HCT116 (cell line): ENCODE data around the gene PIEZO2. TPM values are rescaled to one million over a fixed set of nuclear protein-coding genes. Genes with fewer than 3 reads are reported as not detected.

Experiments
- ATAC-seq: fragments of 200-7000 bp; cut with Tn5 transposase; 2 replicates; pipeline ENCODE4 v1.9.1; 2020; ENCODE audit warnings: mild to moderate bottlenecking, moderate library complexity
- BruUV-seq: library from RNA; stranded (reverse); fragments of 400-500 nt; replicated peaks from 2 replicates; lab custom pipeline; 2021; lab: Mats Ljungman, UMichigan
- CTCF ChIA-PET: fragments of 300-600 bp; sonication (Branson Sonifier 250); formaldehyde crosslinking; loops from one replicate; lab custom pipeline; 2021; ENCODE audit warnings: antibody characterized with exemption; lab: Charles Lee
- POLR2A ChIA-PET: fragments of 300-600, 350-600 bp; sonication (Branson Sonifier 250); formaldehyde crosslinking; loops from one replicate; lab custom pipeline; 2021; ENCODE audit warnings: antibody characterized with exemption; lab: Charles Lee
- RAD21 ChIA-PET, 2 experiments: fragments of 300-600 bp; sonication (Branson Sonifier 250); formaldehyde crosslinking; loops; one replicate each; lab custom pipeline; 2023; ENCODE audit warnings: low total read pairs in 2 of 2; ENCODE audit not compliant: uncharacterized antibody in 2 of 2, unreplicated experiment in 2 of 2, low non-redundant PET in 1 of 2; lab: Charles Lee
- DNase-seq: peaks from one replicate; pipeline ENCODE4 v3.0.0-alpha.2; 2010; ENCODE audit warnings: low read depth, low spot score
- H2AFZ ChIP-seq: fragments of 200-600 bp; shearing (Covaris generic), sonication (generic); 2 replicates; pipeline ENCODE4 v1.6.1; 2017; ENCODE audit warnings: low read depth, mixed run types, mixed read lengths, antibody characterized with exemption, low read length; ENCODE audit not compliant: poor library complexity, severe bottlenecking
- H3K27ac ChIP-seq: 2 replicates; pipeline ENCODE4 v1.5.1; 2012; ENCODE audit warnings: low read depth, low read length
- H3K27me3 ChIP-seq: fragments of 200-600 bp; sonication (generic); 2 replicates; pipeline ENCODE4 v1.6.1; 2016; ENCODE audit warnings: mixed run types, low read length, mixed read lengths; ENCODE audit not compliant: insufficient read depth
- H3K36me3 ChIP-seq, 2 experiments: fragments of 200-500 bp in 1 of 2; fragments of 200-600 bp in 1 of 2; sonication (Bioruptor generic) in 1 of 2; sonication (generic) in 1 of 2; 2 replicates each; pipeline versions ENCODE4 v1.5.1 to v1.6.1; 2014 to 2016; ENCODE audit warnings: low read length in 2 of 2, inconsistent platforms in 1 of 2, mixed read lengths in 1 of 2, mixed run types in 1 of 2; ENCODE audit not compliant: insufficient read depth in 2 of 2, control insufficient read depth in 1 of 2
- H3K4me1 ChIP-seq, 2 experiments: fragments of 200-600 bp in 1 of 2; sonication (generic) in 1 of 2; 2 replicates each; pipeline versions ENCODE4 v1.5.1 to v1.6.1; 2012 to 2017; ENCODE audit warnings: low read length in 2 of 2, inconsistent platforms in 1 of 2, mild to moderate bottlenecking in 1 of 2, mixed read lengths in 1 of 2, mixed run types in 1 of 2, moderate library complexity in 1 of 2; ENCODE audit not compliant: insufficient read depth in 2 of 2, control insufficient read depth in 1 of 2
- H3K4me2 ChIP-seq: fragments of 200-600 bp; sonication (generic); 2 replicates; pipeline ENCODE4 v1.6.1; 2017; ENCODE audit warnings: mixed run types, low read length, mixed read lengths
- H3K4me3 ChIP-seq, 2 experiments: fragments of 200-600 bp in 1 of 2; sonication (generic) in 1 of 2; replicated peaks in 1 of 2; 2 replicates each; pipeline ENCODE4 v1.5.1; 2011 to 2016; ENCODE audit warnings: low read length in 2 of 2, control low read depth in 1 of 2, low read depth in 1 of 2, mild to moderate bottlenecking in 1 of 2, mixed read lengths in 1 of 2, mixed run types in 1 of 2
- H3K79me2 ChIP-seq: fragments of 200-600 bp; sonication (generic); 2 replicates; pipeline ENCODE4 v1.6.1; 2017; ENCODE audit warnings: mild to moderate bottlenecking, mixed run types, low read length, moderate library complexity, mixed read lengths; ENCODE audit not compliant: insufficient read depth
- H3K9ac ChIP-seq: fragments of 200-600 bp; sonication (generic); 2 replicates; pipeline ENCODE4 v1.6.1; 2016; ENCODE audit warnings: low read length, mixed read lengths
- H3K9me2 ChIP-seq: fragments of 200-600 bp; sonication (generic), shearing (Covaris generic); 2 replicates; pipeline ENCODE4 v1.6.1; 2017; ENCODE audit warnings: mixed run types, mild to moderate bottlenecking, moderate library complexity; ENCODE audit not compliant: insufficient read depth
- H3K9me3 ChIP-seq, 2 experiments: fragments of 200-500 bp in 1 of 2; fragments of 200-600 bp in 1 of 2; sonication (Bioruptor generic) in 1 of 2; sonication (generic) in 1 of 2; 2 replicates each; pipeline ENCODE4 v1.6.1; 2014 to 2017; ENCODE audit warnings: low read length in 2 of 2, mixed read lengths in 2 of 2, inconsistent platforms in 1 of 2, low read depth in 1 of 2, mild to moderate bottlenecking in 1 of 2, mixed run types in 1 of 2, moderate library complexity in 1 of 2; ENCODE audit not compliant: control insufficient read depth in 1 of 2, insufficient read depth in 1 of 2
- H4K20me1 ChIP-seq: fragments of 200-600 bp; sonication (generic), shearing (Covaris generic); 2 replicates; pipeline ENCODE4 v1.6.1; 2017; ENCODE audit warnings: mixed run types, mild to moderate bottlenecking, moderate library complexity; ENCODE audit not compliant: insufficient read depth
- CBX3 ChIP-seq: IDR thresholded peaks from 2 replicates; pipeline ENCODE4 v1.6.1; 2012; ENCODE audit warnings: low read depth
- CEBPB ChIP-seq: IDR thresholded peaks from 2 replicates; pipeline ENCODE4 v1.6.1; 2012; ENCODE audit warnings: low read depth
- EGR1 ChIP-seq: IDR thresholded peaks from 2 replicates; pipeline ENCODE4 v1.6.1; 2012; ENCODE audit warnings: low read depth
- ELF1 ChIP-seq: IDR thresholded peaks from 2 replicates; pipeline ENCODE4 v1.6.1; 2012; ENCODE audit warnings: low read depth, borderline replicate concordance
- EZH2 ChIP-seq: fragments of 200-600 bp; sonication (generic); IDR thresholded peaks from 2 replicates; pipeline ENCODE4 v1.6.1; 2017; ENCODE audit warnings: antibody characterized with exemption, mixed run types
- EZH2phosphoT487 ChIP-seq: fragments of 200-600 bp; IDR thresholded peaks from 2 replicates; pipeline ENCODE4 v1.6.1; 2018; ENCODE audit warnings: antibody characterized with exemption, borderline replicate concordance
- FOSL1 ChIP-seq: IDR thresholded peaks from 2 replicates; pipeline ENCODE4 v1.6.1; 2012; ENCODE audit warnings: low read depth
- JUND ChIP-seq: IDR thresholded peaks from 2 replicates; pipeline ENCODE4 v1.6.1; 2012
- POLR2AphosphoS5 ChIP-seq: IDR thresholded peaks from 2 replicates; pipeline ENCODE4 v1.6.1; 2011; ENCODE audit warnings: mild to moderate bottlenecking, low read depth, low read length, moderate library complexity
- RAD21 ChIP-seq: IDR thresholded peaks from 2 replicates; pipeline ENCODE4 v1.6.1; 2012; ENCODE audit warnings: low read depth, mild to moderate bottlenecking
- SIN3A ChIP-seq: IDR thresholded peaks from 2 replicates; pipeline ENCODE4 v1.6.1; 2012; ENCODE audit warnings: low read depth
- SP1 ChIP-seq: IDR thresholded peaks from 2 replicates; pipeline ENCODE4 v1.6.1; 2012; ENCODE audit warnings: low read depth
- SRF ChIP-seq: IDR thresholded peaks from 2 replicates; pipeline ENCODE4 v1.6.1; 2012; ENCODE audit warnings: low read depth
- TCF7L2 ChIP-seq: IDR thresholded peaks from 2 replicates; pipeline ENCODE4 v1.7.0; 2011; ENCODE audit warnings: borderline replicate concordance, inconsistent platforms; ENCODE audit not compliant: insufficient read depth, insufficient read length; ENCODE audit errors: extremely low read depth
- ZFX ChIP-seq: fragments of 450-650 bp; IDR thresholded peaks from 2 replicates; pipeline ENCODE4 v1.6.1; 2017
- ZNF274 ChIP-seq: fragments of 200-500 bp; sonication (Bioruptor generic); IDR thresholded peaks from 2 replicates; pipeline ENCODE4 v1.6.1; 2014; ENCODE audit warnings: mild to moderate bottlenecking, low read depth, low read length, inconsistent platforms
- intact Hi-C: fragments of 100-400 bp; cut with micrococcal nuclease; formaldehyde crosslinking; loops from 2 replicates; pipeline ENCODE4 v1.10.0; 2022
- total RNA-seq: library from RNA; stranded (reverse); gene quantifications from one replicate; pipeline ENCODE4 v1.2.1, GENCODE V29; 2021; ENCODE audit not compliant: unreplicated experiment
- TF ChIP-seq, protein P1 (sequence below): IDR thresholded peaks from 2 replicates; pipeline ENCODE4 v1.6.1; 2012
- TF ChIP-seq, protein P2 (sequence below): IDR thresholded peaks from 2 replicates; pipeline ENCODE4 v1.6.1; 2012; ENCODE audit warnings: low read depth
- TF ChIP-seq, protein P3 (sequence below), 3 experiments: fragments of 200-600 bp in 1 of 3; sonication (generic) in 1 of 3; IDR thresholded peaks in 2 of 3; conservative IDR thresholded peaks in 1 of 3; 2 replicates each; pipeline ENCODE4 v1.5.1; 2012 to 2017; ENCODE audit warnings: low read depth in 2 of 3, low read length in 2 of 3, antibody characterized with exemption in 1 of 3, borderline replicate concordance in 1 of 3, control low read depth in 1 of 3, mild to moderate bottlenecking in 1 of 3, mixed read lengths in 1 of 3, mixed run types in 1 of 3, moderate library complexity in 1 of 3; ENCODE audit not compliant: insufficient read depth in 1 of 3
- TF ChIP-seq, protein P4 (sequence below): IDR thresholded peaks from 2 replicates; pipeline ENCODE4 v1.6.1; 2011; ENCODE audit warnings: mild to moderate bottlenecking, low read length, moderate library complexity; ENCODE audit not compliant: insufficient replicate concordance; ENCODE audit errors: extremely low read depth

Gene PIEZO2
- total RNA-seq, 1 experiment from 2014 or later = 0.34 TPM

DNA sequence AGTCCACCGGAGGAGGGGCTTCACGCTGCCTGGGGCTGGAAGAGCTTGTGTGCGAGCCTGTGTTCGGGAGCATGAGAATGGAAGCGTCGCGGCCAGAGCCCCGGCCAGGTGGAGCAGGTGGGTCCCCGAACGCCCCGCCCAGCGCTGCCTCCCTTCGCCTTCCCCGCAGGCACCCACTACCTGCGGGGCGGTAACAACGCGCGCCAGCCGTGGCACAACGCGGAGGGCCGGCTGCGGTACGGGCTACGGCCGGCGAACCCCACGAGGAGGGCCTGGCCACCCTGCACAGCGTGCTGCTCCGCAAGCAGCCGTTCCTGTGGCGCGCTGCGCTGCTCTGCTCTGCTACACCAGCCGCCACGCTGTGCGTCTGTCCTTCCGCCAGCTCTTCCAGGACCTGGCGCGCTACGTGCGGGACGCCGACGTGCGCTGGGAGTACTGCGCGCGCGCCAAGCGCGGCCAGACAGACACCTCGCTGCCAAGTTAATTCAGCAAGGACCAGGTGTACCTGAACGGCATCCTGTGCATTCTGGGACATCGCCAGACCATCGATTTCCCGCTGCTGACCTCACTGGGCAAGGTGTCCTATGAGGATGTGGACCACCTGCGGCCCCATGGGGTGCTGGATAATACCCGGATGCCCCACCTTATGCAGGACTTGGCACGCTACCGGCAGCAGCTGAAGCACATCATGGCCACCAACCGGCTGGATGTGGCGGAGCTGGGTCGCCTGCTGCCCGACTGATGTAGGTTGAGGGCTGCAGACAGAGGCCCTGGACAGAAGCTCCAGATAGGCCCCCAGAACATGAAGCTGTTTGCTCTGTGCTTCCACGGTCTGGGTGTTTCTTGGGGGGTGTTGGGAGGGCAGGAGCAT, 422.9 kb downstream of the PIEZO2 start:
- H3K36me3 ChIP-seq = no peaks in the 10 kb centered on the region
- ATAC-seq (no peak), DNase-seq (no peak)
- no peaks in the 10 kb centered on the region for H3K79me2 ChIP-seq
- TF ChIP-seq ZFX = no peak
- TF ChIP-seq JUND = no peak
- no peak for TF ChIP-seq SIN3A
- TF ChIP-seq ZNF274 = no peak
- TF ChIP-seq CBX3 = no peak
- no peak for TF ChIP-seq SRF
- no peak for TF ChIP-seq EGR1
- TF ChIP-seq SP1 = no peak
- no peak for TF ChIP-seq EZH2phosphoT487
- TF ChIP-seq FOSL1 = no peak
- TF ChIP-seq EZH2 = no peak
- no peak for TF ChIP-seq CEBPB
- TF ChIP-seq, protein P1, sequence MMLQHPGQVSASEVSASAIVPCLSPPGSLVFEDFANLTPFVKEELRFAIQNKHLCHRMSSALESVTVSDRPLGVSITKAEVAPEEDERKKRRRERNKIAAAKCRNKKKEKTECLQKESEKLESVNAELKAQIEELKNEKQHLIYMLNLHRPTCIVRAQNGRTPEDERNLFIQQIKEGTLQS = no peak
- TF ChIP-seq POLR2AphosphoS5 = no peak
- TF ChIP-seq, protein P2, sequence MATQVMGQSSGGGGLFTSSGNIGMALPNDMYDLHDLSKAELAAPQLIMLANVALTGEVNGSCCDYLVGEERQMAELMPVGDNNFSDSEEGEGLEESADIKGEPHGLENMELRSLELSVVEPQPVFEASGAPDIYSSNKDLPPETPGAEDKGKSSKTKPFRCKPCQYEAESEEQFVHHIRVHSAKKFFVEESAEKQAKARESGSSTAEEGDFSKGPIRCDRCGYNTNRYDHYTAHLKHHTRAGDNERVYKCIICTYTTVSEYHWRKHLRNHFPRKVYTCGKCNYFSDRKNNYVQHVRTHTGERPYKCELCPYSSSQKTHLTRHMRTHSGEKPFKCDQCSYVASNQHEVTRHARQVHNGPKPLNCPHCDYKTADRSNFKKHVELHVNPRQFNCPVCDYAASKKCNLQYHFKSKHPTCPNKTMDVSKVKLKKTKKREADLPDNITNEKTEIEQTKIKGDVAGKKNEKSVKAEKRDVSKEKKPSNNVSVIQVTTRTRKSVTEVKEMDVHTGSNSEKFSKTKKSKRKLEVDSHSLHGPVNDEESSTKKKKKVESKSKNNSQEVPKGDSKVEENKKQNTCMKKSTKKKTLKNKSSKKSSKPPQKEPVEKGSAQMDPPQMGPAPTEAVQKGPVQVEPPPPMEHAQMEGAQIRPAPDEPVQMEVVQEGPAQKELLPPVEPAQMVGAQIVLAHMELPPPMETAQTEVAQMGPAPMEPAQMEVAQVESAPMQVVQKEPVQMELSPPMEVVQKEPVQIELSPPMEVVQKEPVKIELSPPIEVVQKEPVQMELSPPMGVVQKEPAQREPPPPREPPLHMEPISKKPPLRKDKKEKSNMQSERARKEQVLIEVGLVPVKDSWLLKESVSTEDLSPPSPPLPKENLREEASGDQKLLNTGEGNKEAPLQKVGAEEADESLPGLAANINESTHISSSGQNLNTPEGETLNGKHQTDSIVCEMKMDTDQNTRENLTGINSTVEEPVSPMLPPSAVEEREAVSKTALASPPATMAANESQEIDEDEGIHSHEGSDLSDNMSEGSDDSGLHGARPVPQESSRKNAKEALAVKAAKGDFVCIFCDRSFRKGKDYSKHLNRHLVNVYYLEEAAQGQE = no peak
- no peak for TF ChIP-seq RAD21
- no peak for TF ChIP-seq TCF7L2
- TF ChIP-seq ELF1 = no peak
- TF ChIP-seq, protein P3, sequence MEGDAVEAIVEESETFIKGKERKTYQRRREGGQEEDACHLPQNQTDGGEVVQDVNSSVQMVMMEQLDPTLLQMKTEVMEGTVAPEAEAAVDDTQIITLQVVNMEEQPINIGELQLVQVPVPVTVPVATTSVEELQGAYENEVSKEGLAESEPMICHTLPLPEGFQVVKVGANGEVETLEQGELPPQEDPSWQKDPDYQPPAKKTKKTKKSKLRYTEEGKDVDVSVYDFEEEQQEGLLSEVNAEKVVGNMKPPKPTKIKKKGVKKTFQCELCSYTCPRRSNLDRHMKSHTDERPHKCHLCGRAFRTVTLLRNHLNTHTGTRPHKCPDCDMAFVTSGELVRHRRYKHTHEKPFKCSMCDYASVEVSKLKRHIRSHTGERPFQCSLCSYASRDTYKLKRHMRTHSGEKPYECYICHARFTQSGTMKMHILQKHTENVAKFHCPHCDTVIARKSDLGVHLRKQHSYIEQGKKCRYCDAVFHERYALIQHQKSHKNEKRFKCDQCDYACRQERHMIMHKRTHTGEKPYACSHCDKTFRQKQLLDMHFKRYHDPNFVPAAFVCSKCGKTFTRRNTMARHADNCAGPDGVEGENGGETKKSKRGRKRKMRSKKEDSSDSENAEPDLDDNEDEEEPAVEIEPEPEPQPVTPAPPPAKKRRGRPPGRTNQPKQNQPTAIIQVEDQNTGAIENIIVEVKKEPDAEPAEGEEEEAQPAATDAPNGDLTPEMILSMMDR (IDR thresholded peaks at IDR 0.05 in 2 of 3, conservative IDR thresholded peaks at IDR 0.05 in 1 of 3; ENCODE audit: borderline replicate concordance in 1 of 3, insufficient read depth in 1 of 3, low read depth in 2 of 3, low read length in 2 of 3) = no peak
- TF ChIP-seq, protein P4, sequence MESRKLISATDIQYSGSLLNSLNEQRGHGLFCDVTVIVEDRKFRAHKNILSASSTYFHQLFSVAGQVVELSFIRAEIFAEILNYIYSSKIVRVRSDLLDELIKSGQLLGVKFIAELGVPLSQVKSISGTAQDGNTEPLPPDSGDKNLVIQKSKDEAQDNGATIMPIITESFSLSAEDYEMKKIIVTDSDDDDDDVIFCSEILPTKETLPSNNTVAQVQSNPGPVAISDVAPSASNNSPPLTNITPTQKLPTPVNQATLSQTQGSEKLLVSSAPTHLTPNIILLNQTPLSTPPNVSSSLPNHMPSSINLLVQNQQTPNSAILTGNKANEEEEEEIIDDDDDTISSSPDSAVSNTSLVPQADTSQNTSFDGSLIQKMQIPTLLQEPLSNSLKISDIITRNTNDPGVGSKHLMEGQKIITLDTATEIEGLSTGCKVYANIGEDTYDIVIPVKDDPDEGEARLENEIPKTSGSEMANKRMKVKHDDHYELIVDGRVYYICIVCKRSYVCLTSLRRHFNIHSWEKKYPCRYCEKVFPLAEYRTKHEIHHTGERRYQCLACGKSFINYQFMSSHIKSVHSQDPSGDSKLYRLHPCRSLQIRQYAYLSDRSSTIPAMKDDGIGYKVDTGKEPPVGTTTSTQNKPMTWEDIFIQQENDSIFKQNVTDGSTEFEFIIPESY = no peak
- no peak overlapping the region for H3K4me2 ChIP-seq
- RAD21 ChIA-PET = no interaction called here
- H2AFZ ChIP-seq = no peak overlapping the region
- no peaks in the 10 kb centered on the region for H4K20me1 ChIP-seq
- no peaks in the 10 kb centered on the region for H3K9me3 ChIP-seq
- CTCF ChIA-PET = no interaction called here
- no peak overlapping the region for H3K27ac ChIP-seq
- BruUV-seq = no TSS peak
- no peaks in the 10 kb centered on the region for H3K4me1 ChIP-seq
- no peak overlapping the region for H3K9ac ChIP-seq
- intact Hi-C loops = no loop called here
- POLR2A ChIA-PET = no interaction called here
- H3K27me3 ChIP-seq = no peaks in the 10 kb centered on the region
- no peak overlapping the region for H3K4me3 ChIP-seq
- no peaks in the 10 kb centered on the region for H3K9me2 ChIP-seq
